Islet of Langerhans (tissue), 1 donor: ENCODE results near the gene ZNF98.

Experiments
- FAIRE-seq: peaks from one replicate; lab custom pipeline; 2011; peaks lifted over from hg19 to GRCh38; lab: Jason Lieb, UNC

ZNF98 gene

DNA sequence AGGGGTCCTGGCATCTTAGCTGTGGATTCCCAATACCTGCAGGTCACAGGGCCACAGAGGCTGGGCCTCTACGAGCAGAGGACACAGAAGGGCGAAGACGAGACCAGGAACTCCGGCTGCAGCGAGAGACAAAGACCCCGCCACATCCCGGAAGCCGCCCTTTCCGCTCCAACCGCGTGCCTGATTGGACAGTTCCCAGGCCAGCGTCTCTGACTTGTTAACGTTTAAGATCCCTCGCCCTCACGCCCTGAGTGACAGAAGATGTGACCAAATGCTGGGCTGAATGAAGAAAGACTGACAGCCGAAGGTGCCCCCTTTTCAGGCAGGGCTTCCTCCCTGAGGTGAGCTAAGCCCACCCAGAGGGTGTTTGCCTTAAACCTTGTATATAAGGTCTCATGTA lies at the start of gene ZNF98:
Gene ZNF98 (minus strand): TSS at position 136 of the 400 bp plus-strand sequence. CDS start 122 bp downstream, at position 14.
- FAIRE-seq = no peak

DNA sequence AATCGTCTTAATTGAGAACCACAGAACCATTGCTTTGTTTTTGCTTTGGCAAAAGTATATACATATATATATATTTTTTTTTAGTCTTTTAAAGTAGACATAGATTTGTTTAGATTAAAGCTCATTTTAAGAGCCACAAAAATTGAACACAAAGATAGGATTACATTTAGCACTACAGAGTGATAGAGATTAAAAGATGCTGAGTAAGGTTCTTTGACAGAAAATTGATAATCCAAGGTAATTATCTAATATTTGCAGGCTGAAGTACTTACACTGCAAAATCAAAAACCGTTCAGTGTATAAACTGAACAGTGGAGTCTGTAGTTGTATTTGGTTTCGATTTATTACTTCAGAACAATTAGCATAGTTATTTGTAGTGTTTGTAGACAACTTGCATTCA lies 24.5 kb upstream of the ZNF98 start:
- no peak for FAIRE-seq

GRCh38 chr19:22438011-22438410 lies 15.9 kb upstream of the ZNF98 start:
- no peak for FAIRE-seq

DNA sequence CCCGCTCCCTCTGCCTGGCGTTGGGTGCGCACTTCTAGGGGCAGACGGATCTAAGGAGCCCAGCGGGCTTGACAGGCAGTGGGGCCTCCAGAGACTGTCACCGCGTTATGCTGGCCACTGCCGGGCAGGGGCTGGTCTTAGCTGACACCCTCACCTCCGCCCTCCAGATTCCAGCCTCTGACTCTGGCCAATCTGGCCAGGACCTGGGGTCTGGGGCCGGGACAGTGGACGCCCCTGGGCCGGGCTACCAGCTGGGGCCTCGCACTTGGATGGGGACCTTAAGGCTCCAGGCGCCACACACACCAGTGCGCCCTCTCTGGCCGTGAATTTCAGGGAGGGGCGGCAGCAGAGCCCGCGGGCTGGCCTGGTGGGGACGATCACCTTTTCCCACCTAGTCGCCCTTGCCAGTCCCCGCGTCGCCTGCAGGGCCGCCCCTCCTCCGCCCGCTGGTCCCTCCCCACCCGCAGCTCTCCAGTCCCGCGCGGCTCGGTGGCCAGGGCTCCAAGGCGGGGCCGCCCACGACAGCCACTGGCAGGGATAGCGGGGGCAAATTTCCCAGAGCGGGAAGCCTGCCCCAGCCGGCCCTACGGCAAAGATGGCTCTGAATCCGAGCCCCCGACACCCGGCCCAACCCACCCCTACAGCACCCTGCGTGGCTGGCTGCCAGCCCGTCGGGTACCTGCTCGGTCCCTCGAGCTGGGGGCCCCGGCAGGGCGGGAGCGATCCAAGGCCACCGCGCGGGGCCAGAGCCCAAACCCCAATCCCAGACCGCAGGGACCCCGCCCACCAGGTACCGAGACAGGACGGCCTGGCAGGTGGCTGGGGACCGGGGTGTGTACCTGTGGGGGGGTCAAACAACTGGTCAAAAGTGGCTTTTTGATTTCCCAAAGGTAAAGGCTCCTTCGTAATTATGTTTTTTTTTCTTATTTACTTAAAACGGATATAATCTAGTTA lies 6.1 kb upstream of the ZNF98 start:
- no peak for FAIRE-seq

- no peak for FAIRE-seq
Observed at GRCh38 chr19:22427547-22427946, 5.4 kb upstream of the ZNF98 start.

DNA sequence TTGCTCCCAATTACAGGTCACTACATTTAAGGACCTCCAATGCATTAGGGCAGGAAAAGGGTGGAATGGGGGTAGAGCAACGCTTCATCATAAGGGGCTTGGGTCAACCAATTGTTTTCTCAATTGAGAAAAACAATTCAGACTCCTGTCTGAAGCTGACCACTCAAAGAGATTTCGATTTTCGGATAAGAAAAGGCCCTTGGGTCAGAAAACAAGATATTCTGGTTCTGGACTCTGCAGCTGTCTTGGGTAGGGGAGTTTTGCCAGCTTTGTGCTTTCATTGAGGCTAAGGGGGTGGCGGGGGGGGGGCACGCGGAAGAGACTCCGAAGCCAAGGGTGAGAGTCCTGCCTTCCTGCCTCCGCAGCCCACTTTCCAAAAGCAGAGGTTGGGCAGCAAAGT lies 4.8 kb upstream of the ZNF98 start:
- no peak for FAIRE-seq

DNA sequence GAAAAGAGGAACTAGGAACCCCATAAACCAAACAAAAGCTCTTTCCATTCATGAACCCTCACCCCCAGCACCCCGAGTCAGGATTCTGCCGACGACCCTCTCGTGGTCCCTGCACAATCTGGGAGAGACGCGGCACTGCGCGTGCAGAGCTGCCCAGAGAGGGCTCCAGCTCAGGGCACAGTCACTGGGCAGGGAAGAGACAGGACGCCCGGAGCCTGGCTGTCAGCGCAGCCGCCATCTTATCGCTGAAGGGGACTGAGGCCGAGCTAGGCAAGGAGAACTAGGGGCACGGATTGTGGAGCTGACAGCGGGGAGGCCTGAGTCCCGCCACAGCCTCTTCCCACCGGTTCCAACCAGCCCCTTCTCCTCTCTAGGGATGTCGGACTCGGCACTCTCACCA lies 349 bp downstream of the ZNF98 start:
- no peak for FAIRE-seq

DNA sequence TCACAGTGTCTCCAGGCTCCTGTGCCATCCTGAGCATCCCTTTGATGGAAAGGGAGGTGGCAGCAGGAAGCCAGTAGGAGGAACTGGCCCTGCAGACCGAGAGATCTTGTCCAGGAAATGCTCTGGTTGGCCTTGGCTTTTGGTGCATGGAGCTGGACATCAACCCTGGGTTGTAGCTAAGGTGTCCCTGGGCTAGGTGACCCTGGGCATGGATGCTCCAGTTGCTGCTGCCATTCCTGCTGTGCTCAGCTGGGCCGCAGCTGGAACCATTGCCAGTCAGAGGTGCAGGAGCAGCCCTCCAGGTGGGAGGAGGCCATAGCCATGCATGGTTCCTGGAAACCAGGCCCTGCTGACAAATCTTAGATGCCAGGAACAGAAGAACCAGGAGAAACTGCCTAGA lies 67.5 kb downstream of the ZNF98 start:
- no peak for FAIRE-seq
